OCI-LY1 (cell line): ENCODE results near the gene PLXNA2.

Source experiments
- H2AFZ ChIP-seq: fragments of 200-600 bp; sonication (generic), shearing (Covaris generic); 2 replicates; pipeline ENCODE4 v1.6.0; 2014; ENCODE audit warnings: antibody characterized with exemption, mild to moderate bottlenecking, low read length
- H3F3A ChIP-seq: fragments of 200-600 bp; sonication (generic), shearing (Covaris generic); 2 replicates; pipeline ENCODE4 v1.6.0; 2014; ENCODE audit warnings: mild to moderate bottlenecking, antibody characterized with exemption, low read length, moderate library complexity; ENCODE audit not compliant: insufficient read depth
- H3K27ac ChIP-seq: fragments of 200-600 bp; sonication (generic); 2 replicates; pipeline ENCODE4 v1.5.1; 2014; ENCODE audit warnings: low read length, mixed run types, mild to moderate bottlenecking, low read depth; ENCODE audit not compliant: poor library complexity, severe bottlenecking
- H3K27me3 ChIP-seq: fragments of 200-600 bp; sonication (generic); 2 replicates; pipeline ENCODE4 v1.6.0; 2014; ENCODE audit warnings: antibody characterized with exemption, mild to moderate bottlenecking, low read length, moderate library complexity; ENCODE audit not compliant: insufficient read depth
- H3K36me3 ChIP-seq: fragments of 200-600 bp; sonication (generic); 2 replicates; pipeline ENCODE4 v1.6.1; 2014; ENCODE audit warnings: mild to moderate bottlenecking, antibody characterized with exemption, low read length, moderate library complexity, mixed read lengths; ENCODE audit not compliant: insufficient read depth
- H3K4me1 ChIP-seq: fragments of 200-600 bp; sonication (generic); 2 replicates; pipeline ENCODE4 v1.5.1; 2014; ENCODE audit warnings: mild to moderate bottlenecking, low read length, moderate library complexity; ENCODE audit not compliant: insufficient read depth, severe bottlenecking
- H3K4me2 ChIP-seq: fragments of 200-600 bp; sonication (generic), shearing (Covaris generic); 2 replicates; pipeline ENCODE4 v1.6.1; 2014; ENCODE audit warnings: low read length
- H3K4me3 ChIP-seq: fragments of 200-600 bp; sonication (generic); 2 replicates; pipeline ENCODE4 v1.5.1; 2014; ENCODE audit warnings: low read length, low read depth, mild to moderate bottlenecking, mixed read lengths; ENCODE audit not compliant: poor library complexity, severe bottlenecking
- H3K79me2 ChIP-seq: fragments of 200-600 bp; shearing (Covaris generic); 2 replicates; pipeline ENCODE4 v1.6.1; 2016; ENCODE audit warnings: mixed run types, low read length, mixed read lengths; ENCODE audit not compliant: insufficient read depth
- H3K9ac ChIP-seq: fragments of 200-600 bp; sonication (generic), shearing (Covaris generic); 2 replicates; pipeline ENCODE4 v1.6.1; 2014; ENCODE audit warnings: mild to moderate bottlenecking, low read length, mixed read lengths
- H3K9me2 ChIP-seq: fragments of 200-600 bp; sonication (generic), shearing (Covaris generic); 2 replicates; pipeline ENCODE4 v1.6.1; 2014; ENCODE audit warnings: low read depth, mild to moderate bottlenecking, low read length, mixed read lengths
- H3K9me3 ChIP-seq: fragments of 200-600 bp; shearing (Covaris generic); 2 replicates; pipeline ENCODE4 v1.6.1; 2014; ENCODE audit warnings: low read length, mixed read lengths
- H4K20me1 ChIP-seq: fragments of 200-600 bp; sonication (generic), shearing (Covaris generic); 2 replicates; pipeline ENCODE4 v1.6.0; 2016; ENCODE audit warnings: mild to moderate bottlenecking, low read length; ENCODE audit not compliant: insufficient read depth
- EZH2 ChIP-seq: fragments of 200-600 bp; sonication (generic), shearing (Covaris generic); IDR thresholded peaks from 2 replicates; pipeline ENCODE4 v1.8.0; 2017; ENCODE audit warnings: borderline replicate concordance, mixed run types, mild to moderate bottlenecking, antibody characterized with exemption, low read length, moderate library complexity, mixed read lengths
- TF ChIP-seq, protein P1 (sequence below): fragments of 200-600 bp; sonication (generic), shearing (Covaris generic); IDR thresholded peaks from 2 replicates; pipeline ENCODE4 v1.5.1; 2017; ENCODE audit warnings: mild to moderate bottlenecking, antibody characterized with exemption, low read length, moderate library complexity, mixed read lengths

The PLXNA2 gene

DNA sequence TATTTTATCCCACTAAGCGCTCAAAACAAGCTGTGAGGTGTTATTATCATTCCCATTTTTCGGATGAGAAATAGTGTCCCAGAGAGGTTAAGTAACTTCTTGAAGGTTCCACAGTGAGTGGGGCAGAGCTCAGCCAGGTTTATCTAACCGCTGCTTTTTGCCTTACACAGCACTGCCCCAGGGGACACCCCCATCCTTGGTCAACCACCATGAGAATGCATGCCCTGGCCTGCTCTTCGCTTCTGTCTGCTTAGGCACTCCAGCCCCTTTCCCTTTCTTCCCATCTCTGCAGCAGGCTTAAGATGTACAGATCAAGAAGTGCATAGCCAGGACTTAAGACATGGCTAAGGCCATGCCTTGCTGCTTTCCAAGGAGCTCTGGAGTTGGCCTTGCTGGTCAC is 174.3 kb downstream of the PLXNA2 start:
- no peak overlapping the region for H3K4me3 ChIP-seq
- no peaks in the 10 kb centered on the region for H3K79me2 ChIP-seq
- no peaks in the 10 kb centered on the region for H3K36me3 ChIP-seq
- H3K9ac ChIP-seq = no peak overlapping the region
- no peaks in the 10 kb centered on the region for H3F3A ChIP-seq
- H3K27ac ChIP-seq = no peak overlapping the region
- H4K20me1 ChIP-seq = no peaks in the 10 kb centered on the region
- H3K27me3 ChIP-seq = peaks cover 9% of the 10 kb centered on the region
- no peak overlapping the region for H2AFZ ChIP-seq
- no peak overlapping the region for H3K4me2 ChIP-seq
- no peaks in the 10 kb centered on the region for H3K4me1 ChIP-seq
- H3K9me2 ChIP-seq = no peaks in the 10 kb centered on the region
- TF ChIP-seq, protein P1, sequence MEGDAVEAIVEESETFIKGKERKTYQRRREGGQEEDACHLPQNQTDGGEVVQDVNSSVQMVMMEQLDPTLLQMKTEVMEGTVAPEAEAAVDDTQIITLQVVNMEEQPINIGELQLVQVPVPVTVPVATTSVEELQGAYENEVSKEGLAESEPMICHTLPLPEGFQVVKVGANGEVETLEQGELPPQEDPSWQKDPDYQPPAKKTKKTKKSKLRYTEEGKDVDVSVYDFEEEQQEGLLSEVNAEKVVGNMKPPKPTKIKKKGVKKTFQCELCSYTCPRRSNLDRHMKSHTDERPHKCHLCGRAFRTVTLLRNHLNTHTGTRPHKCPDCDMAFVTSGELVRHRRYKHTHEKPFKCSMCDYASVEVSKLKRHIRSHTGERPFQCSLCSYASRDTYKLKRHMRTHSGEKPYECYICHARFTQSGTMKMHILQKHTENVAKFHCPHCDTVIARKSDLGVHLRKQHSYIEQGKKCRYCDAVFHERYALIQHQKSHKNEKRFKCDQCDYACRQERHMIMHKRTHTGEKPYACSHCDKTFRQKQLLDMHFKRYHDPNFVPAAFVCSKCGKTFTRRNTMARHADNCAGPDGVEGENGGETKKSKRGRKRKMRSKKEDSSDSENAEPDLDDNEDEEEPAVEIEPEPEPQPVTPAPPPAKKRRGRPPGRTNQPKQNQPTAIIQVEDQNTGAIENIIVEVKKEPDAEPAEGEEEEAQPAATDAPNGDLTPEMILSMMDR = no peak
- no peak for TF ChIP-seq EZH2
- H3K9me3 ChIP-seq = no peaks in the 10 kb centered on the region

DNA sequence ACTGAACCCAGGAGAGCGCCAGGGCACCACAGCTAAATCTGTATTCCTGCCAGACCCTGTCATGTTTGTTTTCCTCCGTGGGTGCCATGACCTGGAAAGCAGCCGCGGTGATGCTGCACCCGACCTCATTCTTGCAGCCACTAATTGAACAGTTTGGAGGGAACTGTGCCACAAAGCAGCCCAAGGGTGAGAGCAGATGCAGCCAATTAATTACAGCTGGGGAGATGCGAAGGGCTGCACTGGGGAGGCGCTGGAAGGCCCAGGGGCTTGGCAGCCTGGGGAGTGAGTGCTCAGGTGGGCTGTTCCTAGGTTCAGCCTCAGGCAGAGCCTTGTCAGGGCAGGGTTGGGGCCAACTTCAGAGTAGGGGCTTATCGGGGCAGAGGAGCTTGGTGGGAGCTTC is 174.9 kb downstream of the PLXNA2 start:
- no peak overlapping the region for H3K9ac ChIP-seq
- H3K27ac ChIP-seq = no peak overlapping the region
- no peak overlapping the region for H3K4me3 ChIP-seq
- no peaks in the 10 kb centered on the region for H3K36me3 ChIP-seq
- H3K9me2 ChIP-seq = no peaks in the 10 kb centered on the region
- no peak overlapping the region for H3K4me2 ChIP-seq
- TF ChIP-seq EZH2 = no peak
- TF ChIP-seq, protein P1 = no peak
- no peaks in the 10 kb centered on the region for H3K9me3 ChIP-seq
- no peak overlapping the region for H2AFZ ChIP-seq
- no peaks in the 10 kb centered on the region for H3K79me2 ChIP-seq
- no peaks in the 10 kb centered on the region for H3K4me1 ChIP-seq
- H3K27me3 ChIP-seq = peaks cover 6% of the 10 kb centered on the region
- no peaks in the 10 kb centered on the region for H4K20me1 ChIP-seq
- no peaks in the 10 kb centered on the region for H3F3A ChIP-seq

DNA sequence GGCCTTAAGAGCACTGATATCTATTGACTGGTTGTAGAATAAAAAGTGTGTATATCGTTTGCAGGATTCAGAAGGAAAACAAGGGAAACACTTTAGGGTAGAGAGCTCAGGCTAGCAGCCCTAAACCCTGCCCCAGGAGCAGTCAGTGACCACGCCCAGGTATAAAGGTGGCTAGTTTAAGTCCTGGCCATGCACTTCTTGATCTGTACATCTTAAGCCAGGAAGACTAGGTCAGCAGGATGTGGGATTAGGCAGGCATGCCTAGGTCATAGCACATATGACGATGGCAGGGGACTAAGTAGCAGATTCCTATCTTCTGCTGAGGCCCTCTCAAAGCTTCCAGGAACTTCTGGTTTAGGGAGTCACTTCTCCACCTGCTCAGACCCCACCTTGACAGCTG is 175.3 kb downstream of the PLXNA2 start:
- TF ChIP-seq, protein P1 = no peak
- no peak for TF ChIP-seq EZH2
- Histone ChIP-seq H3K27me3 (peaks cover 3% of the 10 kb centered on the region), H4K20me1 (no peaks in the 10 kb centered on the region), H3K4me1 (no peaks in the 10 kb centered on the region), H3K9me3 (no peaks in the 10 kb centered on the region), H3K9ac (no peak overlapping the region), H3F3A (no peaks in the 10 kb centered on the region), H3K27ac (no peak overlapping the region), H3K4me2 (no peak overlapping the region), H3K79me2 (no peaks in the 10 kb centered on the region), H3K9me2 (no peaks in the 10 kb centered on the region), H3K36me3 (no peaks in the 10 kb centered on the region), H3K4me3 (no peak overlapping the region), H2AFZ (no peak overlapping the region)
